Endothelial cell of umbilical vein (primary cell): ENCODE data around the gene TOE1. TPM values are rescaled to one million over a fixed set of nuclear protein-coding genes. Genes with fewer than 3 reads are reported as not detected.
A peak's percentile ranks its signal among the peaks of the same experiment; 100 is the strongest.

ENCODE experiments used
- BruUV-seq: library from RNA; stranded (reverse); fragments of 400-500 nt; replicated peaks from 2 replicates; lab custom pipeline; 2021; lab: Mats Ljungman, UMichigan
- CTCF ChIA-PET: fragments of 300-600, 350-600 bp; sonication (Branson Sonifier 250); formaldehyde crosslinking; loops from one replicate; lab custom pipeline; 2021; ENCODE audit warnings: antibody characterized with exemption, inconsistent platforms; lab: Charles Lee
- POLR2A ChIA-PET: fragments of 300-600, 350-600 bp; sonication (Branson Sonifier 250); formaldehyde crosslinking; loops from one replicate; lab custom pipeline; 2021; ENCODE audit warnings: antibody characterized with exemption, inconsistent platforms; lab: Charles Lee
- DNase-seq: peaks from one replicate; pipeline ENCODE4 v3.0.0-alpha.2; 2011; ENCODE audit warnings: low read depth, low spot score
- FAIRE-seq: peaks from 2 replicates; lab custom pipeline; 2011; peaks lifted over from hg19 to GRCh38; lab: Jason Lieb, UNC
- H2AFZ ChIP-seq: 2 replicates; pipeline ENCODE4 v1.6.0; 2012; ENCODE audit warnings: low read depth, low read length, control low read depth, inconsistent platforms
- H3K27ac ChIP-seq: 2 replicates; pipeline ENCODE4 v1.5.1; 2011; ENCODE audit warnings: low read depth, mild to moderate bottlenecking, control low read depth, low read length, moderate library complexity; ENCODE audit not compliant: insufficient read depth
- H3K27me3 ChIP-seq, 2 experiments: 2 replicates each; pipeline versions ENCODE4 v1.6.0 to v1.6.1; 2011; ENCODE audit warnings: low read length in 2 of 2, mixed read lengths in 1 of 2; ENCODE audit not compliant: control insufficient read depth in 2 of 2, insufficient read depth in 2 of 2
- H3K36me3 ChIP-seq, 2 experiments: 2 replicates in 1 of 2; 3 replicates in 1 of 2; pipeline ENCODE4 v1.5.1; 2011; ENCODE audit warnings: low read length in 2 of 2, mild to moderate bottlenecking in 1 of 2, moderate library complexity in 1 of 2; ENCODE audit not compliant: control insufficient read depth in 2 of 2, insufficient read depth in 2 of 2; ENCODE audit errors: extremely low read depth in 1 of 2
- H3K4me1 ChIP-seq: 3 replicates; pipeline ENCODE4 v1.5.1; 2011; ENCODE audit warnings: mild to moderate bottlenecking, low read length; ENCODE audit not compliant: control insufficient read depth, insufficient read depth; ENCODE audit errors: extremely low read depth
- H3K4me2 ChIP-seq: 2 replicates; pipeline ENCODE4 v1.6.1; 2011; ENCODE audit warnings: low read length, control low read depth, mixed read lengths; ENCODE audit not compliant: insufficient read depth
- H3K4me3 ChIP-seq, 3 experiments: fragments of 200-600 bp in 1 of 3; sonication (generic), shearing (Covaris generic) in 1 of 3; replicated peaks in 1 of 3; 2 replicates each; pipeline ENCODE4 v1.5.1; 2011 to 2016; ENCODE audit warnings: control low read depth in 3 of 3, low read length in 3 of 3, mild to moderate bottlenecking in 2 of 3, inconsistent platforms in 1 of 3, low read depth in 1 of 3, moderate library complexity in 1 of 3; ENCODE audit not compliant: insufficient read depth in 1 of 3
- H3K79me2 ChIP-seq: 2 replicates; pipeline ENCODE4 v1.6.0; 2012; ENCODE audit warnings: low read length, inconsistent platforms; ENCODE audit not compliant: control insufficient read depth, insufficient read depth
- H3K9ac ChIP-seq: replicated peaks from 2 replicates; pipeline ENCODE3; 2011; ENCODE audit warnings: low read length, control low read depth; ENCODE audit not compliant: insufficient read depth; ENCODE audit errors: extremely low read depth
- H3K9me1 ChIP-seq: replicated peaks from 3 replicates; pipeline ENCODE4 v1.6.0; 2011; ENCODE audit warnings: mild to moderate bottlenecking, low read length; ENCODE audit not compliant: control insufficient read depth, insufficient read depth; ENCODE audit errors: extremely low read depth
- H3K9me3 ChIP-seq: replicated peaks from 2 replicates; pipeline ENCODE4 v1.5.1; 2012; ENCODE audit warnings: low read length, inconsistent platforms; ENCODE audit not compliant: control insufficient read depth, insufficient read depth
- H4K20me1 ChIP-seq: replicated peaks from 2 replicates; pipeline ENCODE3; 2011; ENCODE audit warnings: mild to moderate bottlenecking, low read length; ENCODE audit not compliant: control insufficient read depth, insufficient read depth; ENCODE audit errors: extremely low read depth
- EZH2 ChIP-seq: IDR thresholded peaks from 2 replicates; pipeline ENCODE4 v1.6.1; 2012; ENCODE audit warnings: borderline replicate concordance, low read depth, mild to moderate bottlenecking, moderate library complexity, low read length, inconsistent platforms; ENCODE audit not compliant: severe bottlenecking
- FOS ChIP-seq: IDR thresholded peaks from 2 replicates; pipeline ENCODE4 v1.6.1; 2011; ENCODE audit warnings: mild to moderate bottlenecking, low read length, moderate library complexity, borderline replicate concordance; ENCODE audit not compliant: insufficient read depth
- GATA2 ChIP-seq: IDR thresholded peaks from 2 replicates; pipeline ENCODE4 v1.7.0; 2011; ENCODE audit warnings: low read depth, mild to moderate bottlenecking, moderate library complexity, mixed read lengths, low read length; ENCODE audit not compliant: insufficient read length, insufficient read depth
- JUN ChIP-seq: IDR thresholded peaks from 2 replicates; pipeline ENCODE4 v1.6.1; 2011; ENCODE audit warnings: borderline replicate concordance, low read depth; ENCODE audit not compliant: insufficient read length, insufficient read depth
- MYC ChIP-seq: IDR thresholded peaks from one replicate; pipeline ENCODE4 v1.6.1; 2011; ENCODE audit warnings: mild to moderate bottlenecking, low read depth, low read length
- POLR2A ChIP-seq: IDR thresholded peaks from 2 replicates; pipeline ENCODE4 v1.6.1; 2012; ENCODE audit warnings: low read depth, mild to moderate bottlenecking, control low read depth, low read length
- POLR2AphosphoS5 ChIP-seq: IDR thresholded peaks from 2 replicates; pipeline ENCODE4 v1.6.1; 2012; ENCODE audit warnings: low read depth, mild to moderate bottlenecking, control low read depth, low read length, moderate library complexity; ENCODE audit not compliant: insufficient read depth
- dilution Hi-C: fragments of 300-500 bp; cut with MboI; formaldehyde crosslinking; loops from one replicate; pipeline ENCODE4 v1.15.0; 2019; ENCODE audit warnings: low sequenced_read_pairs; ENCODE audit not compliant: extremely low pct_ligation_motif_present
- intact Hi-C: fragments of 100-400 bp; cut with micrococcal nuclease; formaldehyde crosslinking; loops from one replicate; pipeline ENCODE4 v1.10.0; 2022
- polyA plus RNA-seq, 4 experiments: library from polyadenylated mRNA; depleted of rRNA in 3 of 4; stranded (reverse) in 3 of 4; unstranded in 1 of 4; fragments of >200 nt; gene quantifications; 2 replicates each; pipeline versions ENCODE4 v1.2.1 to v1.2.3, GENCODE V29; 2011 to 2012; ENCODE audit warnings: missing spikeins in 1 of 4
- total RNA-seq: library from RNA; stranded (reverse); gene quantifications from 2 replicates; pipeline ENCODE4 v1.2.3, GENCODE V29; 2021
- TF ChIP-seq, protein P1 (sequence below), 2 donors: IDR thresholded peaks; 1 replicate in 1 of 2; 2 replicates in 1 of 2; pipeline ENCODE4 v1.5.1; 2011; ENCODE audit warnings: low read length in 2 of 2, mild to moderate bottlenecking in 2 of 2, moderate library complexity in 2 of 2, control low read depth in 1 of 2, inconsistent platforms in 1 of 2, low read depth in 1 of 2; ENCODE audit not compliant: insufficient read depth in 1 of 2; ENCODE audit errors: extremely low read depth in 1 of 2
- TF ChIP-seq, protein P2 (sequence below): IDR thresholded peaks from 2 replicates; pipeline ENCODE4 v1.6.1; 2011; ENCODE audit not compliant: insufficient read depth, insufficient read length

Gene TOE1
- total and polyA plus RNA-seq, 2 donors (not counting 3 experiments of a cell fraction or from before 2014, with no cell fraction given): 16.3 to 24.9 TPM

GRCh38 chr1:45306905-45307304 is 33.1 kb upstream of the TOE1 start:
- ChIA-PET CTCF (interaction anchor here (1.4 to 3.2 kb wide), 2 partner anchors 34 to 293 kb away, joined by 11 to 13 read pairs; partner anchors contain the start of genes MUTYH and TOE1), POLR2A (interaction anchor here (1.4 kb wide), 1 partner anchor 215 kb away, joined by 3 read pairs; the partner anchor contains the start of gene PRDX1)
- no peaks in the 10 kb centered on the region for H3K79me2 ChIP-seq
- intact Hi-C loops (no loop called here), dilution Hi-C loops (no loop called here)
- DNase-seq: no peak
- H3K9ac ChIP-seq: no peak overlapping the region
- no peak for FAIRE-seq
- H3K4me1 ChIP-seq: peaks cover 14% of the 10 kb centered on the region
- no peaks in the 10 kb centered on the region for H4K20me1 ChIP-seq
- BruUV-seq: no TSS peak
- no peaks in the 10 kb centered on the region for H3K27me3 ChIP-seq
- TF ChIP-seq, protein P1, sequence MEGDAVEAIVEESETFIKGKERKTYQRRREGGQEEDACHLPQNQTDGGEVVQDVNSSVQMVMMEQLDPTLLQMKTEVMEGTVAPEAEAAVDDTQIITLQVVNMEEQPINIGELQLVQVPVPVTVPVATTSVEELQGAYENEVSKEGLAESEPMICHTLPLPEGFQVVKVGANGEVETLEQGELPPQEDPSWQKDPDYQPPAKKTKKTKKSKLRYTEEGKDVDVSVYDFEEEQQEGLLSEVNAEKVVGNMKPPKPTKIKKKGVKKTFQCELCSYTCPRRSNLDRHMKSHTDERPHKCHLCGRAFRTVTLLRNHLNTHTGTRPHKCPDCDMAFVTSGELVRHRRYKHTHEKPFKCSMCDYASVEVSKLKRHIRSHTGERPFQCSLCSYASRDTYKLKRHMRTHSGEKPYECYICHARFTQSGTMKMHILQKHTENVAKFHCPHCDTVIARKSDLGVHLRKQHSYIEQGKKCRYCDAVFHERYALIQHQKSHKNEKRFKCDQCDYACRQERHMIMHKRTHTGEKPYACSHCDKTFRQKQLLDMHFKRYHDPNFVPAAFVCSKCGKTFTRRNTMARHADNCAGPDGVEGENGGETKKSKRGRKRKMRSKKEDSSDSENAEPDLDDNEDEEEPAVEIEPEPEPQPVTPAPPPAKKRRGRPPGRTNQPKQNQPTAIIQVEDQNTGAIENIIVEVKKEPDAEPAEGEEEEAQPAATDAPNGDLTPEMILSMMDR (IDR thresholded peaks at IDR 0.05; ENCODE audit: extremely low read depth in 1 of 2, insufficient read depth in 1 of 2, low read depth in 1 of 2, low read length in 2 of 2): no peak
- no peak overlapping the region for H3K4me3 ChIP-seq
- H3K9me1 ChIP-seq: no peaks in the 10 kb centered on the region
- no peaks in the 10 kb centered on the region for H3K9me3 ChIP-seq
- peak overlapping the region; percentile 60 for H2AFZ ChIP-seq
- H3K36me3 ChIP-seq: no peaks in the 10 kb centered on the region
- peak overlapping the region; percentile 3 for H3K27ac ChIP-seq
- peak overlapping the region; percentile 16 for H3K4me2 ChIP-seq

DNA sequence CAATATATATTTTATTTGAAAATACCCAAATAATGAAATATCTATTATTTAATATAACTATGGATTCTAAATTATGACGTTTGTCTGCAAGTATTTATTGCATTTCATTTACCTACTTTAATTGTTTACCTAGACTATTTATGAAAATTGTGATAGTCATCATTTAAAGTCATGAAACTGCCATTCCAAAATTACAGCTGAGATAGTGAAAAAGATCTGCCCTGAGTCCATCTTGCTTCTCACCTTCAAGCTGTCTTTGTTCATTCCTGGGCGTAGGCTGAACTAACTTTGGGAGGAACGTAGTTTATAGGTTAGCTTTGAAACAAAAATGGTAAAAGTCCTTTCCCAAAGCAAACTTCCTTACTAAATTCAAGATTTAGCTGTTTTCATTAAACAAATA is 25.7 kb upstream of the TOE1 start:
- Histone ChIP-seq H3K9me3 (no peaks in the 10 kb centered on the region), H4K20me1 (no peaks in the 10 kb centered on the region), H3K4me3 (no peak overlapping the region), H3K36me3 (no peaks in the 10 kb centered on the region), H2AFZ (no peak overlapping the region), H3K27me3 (peaks cover 0 to 2% of the 10 kb centered on the region in 2 experiments), H3K4me1 (no peaks in the 10 kb centered on the region), H3K9me1 (no peaks in the 10 kb centered on the region), H3K27ac (no peak overlapping the region), H3K79me2 (no peaks in the 10 kb centered on the region), H3K9ac (no peak overlapping the region), H3K4me2 (no peak overlapping the region)
- ChIA-PET CTCF (interaction anchor here (1.2 to 1.7 kb wide), 3 partner anchors 9 to 300 kb away, joined by 4 read pairs; partner anchors contain the start of gene HPDL), POLR2A (no interaction called here)
- intact Hi-C loops: no loop called here
- dilution Hi-C loops: no loop called here
- TF ChIP-seq POLR2AphosphoS5: no peak
- TF ChIP-seq, protein P2, sequence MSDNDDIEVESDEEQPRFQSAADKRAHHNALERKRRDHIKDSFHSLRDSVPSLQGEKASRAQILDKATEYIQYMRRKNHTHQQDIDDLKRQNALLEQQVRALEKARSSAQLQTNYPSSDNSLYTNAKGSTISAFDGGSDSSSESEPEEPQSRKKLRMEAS: no peak
- TF ChIP-seq, protein P1 (IDR thresholded peaks at IDR 0.05; ENCODE audit: extremely low read depth in 1 of 2, insufficient read depth in 1 of 2, low read depth in 1 of 2, low read length in 2 of 2): no peak
- no peak for TF ChIP-seq POLR2A
- no peak for TF ChIP-seq GATA2
- TF ChIP-seq MYC: no peak
- no peak for TF ChIP-seq EZH2
- TF ChIP-seq FOS: no peak
- no peak for TF ChIP-seq JUN
- BruUV-seq: no TSS peak
- DNase-seq (no peak), FAIRE-seq (no peak)
